ENCODE measurements around the gene ZNFX1. TPM values are rescaled to one million over a fixed set of nuclear protein-coding genes. Genes with fewer than 3 reads are reported as not detected.

Gene ZNFX1
- total and polyA plus RNA-seq, 9 of the 15 experiments (the other 6 are each of a cell fraction or from before 2014, with no cell fraction given) = 3.8 to 13.8 (median 10.3) TPM

GRCh38 chr20:49286689-49287551, 9.1 kb upstream of the ZNFX1 start (continued):
- TF ChIP-seq ZBTB11 (CRISPR knock-in tag; IDR thresholded peaks at IDR 0.05) = no peak
- TF ChIP-seq HLTF (IDR thresholded peaks at IDR 0.05) = no peak
- peak; percentile 97 for TF ChIP-seq TRIM28 (IDR thresholded peaks at IDR 0.05)
- TF ChIP-seq WHSC1 (IDR thresholded peaks at IDR 0.05; ENCODE audit: low read length) = no peak
- no peak for TF ChIP-seq NFATC3 (IDR thresholded peaks at IDR 0.05)
- TF ChIP-seq ARHGAP35 (IDR thresholded peaks at IDR 0.05; ENCODE audit: partially characterized antibody) = no peak
- no peak for TF ChIP-seq CEBPG (CRISPR knock-in tag; IDR thresholded peaks at IDR 0.05)
- no peak for TF ChIP-seq CEBPG (tag; conservative IDR thresholded peaks at IDR 0.05 in 1 of 2, IDR thresholded peaks at IDR 0.05 in 1 of 2)
- no peak for TF ChIP-seq ZNF175 (CRISPR knock-in tag; IDR thresholded peaks at IDR 0.05; ENCODE audit: low read depth)
- no peak for TF ChIP-seq NFXL1 (CRISPR knock-in tag; IDR thresholded peaks at IDR 0.05)
- no peak for TF ChIP-seq GABPA (tag; conservative IDR thresholded peaks at IDR 0.05; ENCODE audit: low read depth)
- no peak for TF ChIP-seq TOE1 (IDR thresholded peaks at IDR 0.05; ENCODE audit: borderline replicate concordance)
- no peak for TF ChIP-seq TOE1 (CRISPR knock-in tag; IDR thresholded peaks at IDR 0.05; ENCODE audit: borderline replicate concordance, low read depth)
- TF ChIP-seq POLR2AphosphoS5 (IDR thresholded peaks at IDR 0.05; ENCODE audit: control insufficient read depth, insufficient read depth, low read depth, low read length) = peak; percentile 75
- no peak for TF ChIP-seq ZNF133 (CRISPR knock-in tag; IDR thresholded peaks at IDR 0.05)
- peak; percentile 80 for TF ChIP-seq HMBOX1 (IDR thresholded peaks at IDR 0.05)
- peak; percentile 65 for TF ChIP-seq POLR2A (conservative IDR thresholded peaks at IDR 0.05)
- no peak for TF ChIP-seq DPF2 (IDR thresholded peaks at IDR 0.05)
- TF ChIP-seq MAFG (tag; conservative IDR thresholded peaks at IDR 0.05) = no peak
- 0 out of 2 replicates have a peak, but pooled peaks have one; percentile 18 for TF ChIP-seq EHMT2 (IDR thresholded peaks at IDR 0.05)
- TF ChIP-seq ESRRB (CRISPR knock-in tag; IDR thresholded peaks at IDR 0.05; ENCODE audit: borderline replicate concordance) = no peak
- no peak for TF ChIP-seq ZBTB12 (CRISPR knock-in tag; IDR thresholded peaks at IDR 0.05)
- TF ChIP-seq ZBTB9 (CRISPR knock-in tag; IDR thresholded peaks at IDR 0.05) = no peak
